Urinary bladder (tissue), 4 donors: ENCODE data around the gene NKD1. TPM values are rescaled to one million over a fixed set of nuclear protein-coding genes. Genes with fewer than 3 reads are reported as not detected.

Experiments used
- DNase-seq: peaks from one replicate; pipeline ENCODE4 v3.0.0-alpha.2; 2015; ENCODE audit errors: extremely low spot score
- H3K27ac ChIP-seq: one replicate; pipeline ENCODE4 v1.5.1; 2013; ENCODE audit warnings: low read depth, mild to moderate bottlenecking, moderate library complexity
- H3K36me3 ChIP-seq: one replicate; pipeline ENCODE4 v1.6.1; 2013; ENCODE audit warnings: mild to moderate bottlenecking, moderate library complexity; ENCODE audit not compliant: insufficient read depth
- H3K4me1 ChIP-seq: one replicate; pipeline ENCODE4 v1.6.1; 2013; ENCODE audit warnings: mild to moderate bottlenecking, moderate library complexity; ENCODE audit not compliant: insufficient read depth
- H3K4me3 ChIP-seq: one replicate; pipeline ENCODE4 v1.5.1; 2013; ENCODE audit warnings: low read depth, low read length
- WGBS: extraction: QIAGEN DNeasy Blood & Tissue Kit; methylation state at CpG from one replicate; pipeline ENCODE4 v1.1.7; 2013; 5-methylcytosine and 5-hydroxymethylcytosine counted together
- polyA plus RNA-seq: library from polyadenylated mRNA; stranded (reverse); fragments of 200-250 nt; gene quantifications from one replicate; pipeline ENCODE4 v1.2.3, GENCODE V29; 2013
- total RNA-seq: library from RNA; depleted of rRNA; stranded (reverse); fragments of >200 nt; gene quantifications from one replicate; pipeline ENCODE4 v1.2.3, GENCODE V29; 2014
- donor health status: healthy with polysubstance abuse.
- donor health status: healthy.

NKD1 gene
- total and polyA plus RNA-seq, 2 donors, result 5.9 to 6.2 TPM

- Histone ChIP-seq H3K4me1 (peaks cover 2% of the 10 kb centered on the region), H3K36me3 (no peaks in the 10 kb centered on the region), H3K4me3 (peak within 1 kb of the TSS; percentile 45), H3K27ac (no peak within 1 kb of the TSS)
- no peak for DNase-seq
- 15% methylated on average over 56 of the region's 56 CpGs for WGBS
Measured at GRCh38 chr16:50692999-50693781, 145.0 kb downstream of the NKD1 start, which contains the start of gene NOD2. Gene NOD2 (plus strand): TSS chr16:50693606. CDS start chr16:50699496, 5,890 bp downstream.

GRCh38 chr16:50694206-50694605 lies 146.0 kb downstream of the NKD1 start:
- Histone ChIP-seq H3K36me3 (no peaks in the 10 kb centered on the region), H3K4me3 (no peak overlapping the region), H3K27ac (no peak overlapping the region), H3K4me1 (peaks cover 2% of the 10 kb centered on the region)
- DNase-seq, result no peak
- WGBS, result 97% methylated on average over 2 of the region's 2 CpGs

GRCh38 chr16:50695017-50696000 lies 147.1 kb downstream of the NKD1 start:
- H3K4me3 ChIP-seq, result no peak overlapping the region
- H3K27ac ChIP-seq, result no peak overlapping the region
- DNase-seq, result no peak
- WGBS, result 95% methylated on average over 9 of the region's 9 CpGs
- H3K36me3 ChIP-seq, result no peaks in the 10 kb centered on the region
- H3K4me1 ChIP-seq, result peaks cover 2% of the 10 kb centered on the region

DNA sequence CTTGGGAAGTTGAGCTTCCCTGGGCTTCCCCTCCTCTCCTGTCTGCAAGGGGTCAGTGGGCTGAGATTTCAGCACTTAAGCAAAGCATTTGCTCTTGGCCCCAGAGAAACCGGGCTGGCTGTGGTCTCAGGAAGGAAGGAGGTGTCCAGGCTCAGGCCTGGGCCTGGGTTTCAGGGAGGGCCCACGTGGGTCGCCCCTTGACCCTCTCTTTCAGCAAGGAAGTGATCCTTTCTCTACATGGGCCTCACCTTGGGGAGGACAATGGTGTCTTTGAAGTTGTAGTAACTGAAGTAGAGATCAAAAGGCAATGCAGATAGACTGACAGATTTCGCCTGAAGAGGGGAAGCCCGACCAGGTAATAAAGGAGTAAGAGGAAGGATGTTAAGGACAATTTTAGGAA lies 147.9 kb downstream of the NKD1 start:
- Histone ChIP-seq H3K36me3 (no peaks in the 10 kb centered on the region), H3K27ac (no peak overlapping the region), H3K4me1 (peaks cover 2% of the 10 kb centered on the region), H3K4me3 (no peak overlapping the region)
- WGBS, result 69% methylated on average over 5 of the region's 5 CpGs
- DNase-seq, result no peak

- DNase-seq, result no peak
- H3K4me1 ChIP-seq, result peaks cover 2% of the 10 kb centered on the region
- WGBS, result 71% methylated on average over 15 of the region's 15 CpGs
- no peak overlapping the region for H3K4me3 ChIP-seq
- no peaks in the 10 kb centered on the region for H3K36me3 ChIP-seq
- no peak overlapping the region for H3K27ac ChIP-seq
Measured at GRCh38 chr16:50696575-50697420, 148.6 kb downstream of the NKD1 start.

DNA sequence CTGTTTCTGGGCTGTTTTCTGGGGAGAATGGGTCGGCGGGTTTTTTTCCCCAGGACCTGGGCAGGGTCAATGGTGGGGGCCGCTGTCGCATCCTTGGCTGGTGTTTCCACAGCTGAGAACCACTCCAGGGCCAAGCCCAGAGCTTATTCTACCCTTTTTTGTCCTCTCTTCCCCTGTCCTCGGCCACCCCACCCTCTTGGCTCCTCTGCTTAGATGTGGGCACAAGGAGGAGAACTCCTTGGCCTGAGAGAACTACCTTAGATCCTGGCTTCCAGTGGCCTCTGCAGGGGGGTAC lies 149.2 kb downstream of the NKD1 start:
- Histone ChIP-seq H3K36me3 (no peaks in the 10 kb centered on the region), H3K4me1 (peaks cover 2% of the 10 kb centered on the region), H3K4me3 (no peak overlapping the region), H3K27ac (no peak overlapping the region)
- 90% methylated on average over 5 of the region's 5 CpGs for WGBS
- no peak for DNase-seq

GRCh38 chr16:50697881-50698767 lies 149.9 kb downstream of the NKD1 start:
- Histone ChIP-seq H3K4me1 (peaks cover 2% of the 10 kb centered on the region), H3K27ac (no peak overlapping the region), H3K36me3 (no peaks in the 10 kb centered on the region), H3K4me3 (peak overlapping the region; percentile 28)
- DNase-seq, result no peak
- WGBS, result 53% methylated on average over 19 of the region's 19 CpGs

Other genes starting within 250 kb of the NKD1 start
- 45.9 TPM for gene BRD7, start 179.4 kb upstream of the NKD1 start, total RNA-seq
- 48.1 TPM for gene BRD7, start 179.4 kb upstream of the NKD1 start, polyA plus RNA-seq
- gene SNX20, start 132.9 kb downstream of the NKD1 start, total RNA-seq, result 1.4 TPM
- gene SNX20, start 132.9 kb downstream of the NKD1 start, polyA plus RNA-seq, result 1.0 TPM
- 1.5 TPM for gene NOD2, start 145.2 kb downstream of the NKD1 start, total RNA-seq
- 0.90 TPM for gene NOD2, start 145.2 kb downstream of the NKD1 start, polyA plus RNA-seq
- 61.3 TPM for gene CYLD, start 193.7 kb downstream of the NKD1 start, total RNA-seq
- 13.2 TPM for gene CYLD, start 193.7 kb downstream of the NKD1 start, polyA plus RNA-seq